OCI-LY3 (cell line): ENCODE results near the gene GNB1.

Experiments
- EZH2phosphoT487 ChIP-seq: fragments of 200-600 bp; shearing (Covaris generic); IDR thresholded peaks from 2 replicates; pipeline ENCODE4 v1.6.1; 2018; ENCODE audit warnings: antibody characterized with exemption, mixed run types, low read depth
- TF ChIP-seq, protein P1 (sequence below): fragments of 200-600, 300-600 bp; sonication (generic); IDR thresholded peaks from 2 replicates; pipeline ENCODE4 v1.5.1; 2014; ENCODE audit warnings: antibody characterized with exemption, low read length, low read depth

DNA sequence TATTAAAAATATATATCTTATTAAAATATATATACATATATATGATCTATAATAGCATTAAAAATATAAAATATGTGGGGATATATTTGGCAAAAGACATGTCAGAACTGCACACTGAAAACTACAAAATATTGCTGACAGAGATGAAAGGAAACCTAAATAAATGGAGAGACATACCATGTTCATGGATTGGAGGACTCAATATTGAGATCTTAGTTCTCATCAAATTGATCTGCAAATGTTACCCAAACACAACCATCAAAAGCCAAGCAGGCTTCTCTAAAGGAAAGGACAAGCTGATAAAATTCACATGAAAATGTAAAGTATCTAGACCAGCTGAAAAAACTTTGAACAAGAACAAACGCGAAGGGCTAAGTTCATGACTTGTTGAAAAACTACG, 119.8 kb downstream of the GNB1 start:
- TF ChIP-seq, protein P1, sequence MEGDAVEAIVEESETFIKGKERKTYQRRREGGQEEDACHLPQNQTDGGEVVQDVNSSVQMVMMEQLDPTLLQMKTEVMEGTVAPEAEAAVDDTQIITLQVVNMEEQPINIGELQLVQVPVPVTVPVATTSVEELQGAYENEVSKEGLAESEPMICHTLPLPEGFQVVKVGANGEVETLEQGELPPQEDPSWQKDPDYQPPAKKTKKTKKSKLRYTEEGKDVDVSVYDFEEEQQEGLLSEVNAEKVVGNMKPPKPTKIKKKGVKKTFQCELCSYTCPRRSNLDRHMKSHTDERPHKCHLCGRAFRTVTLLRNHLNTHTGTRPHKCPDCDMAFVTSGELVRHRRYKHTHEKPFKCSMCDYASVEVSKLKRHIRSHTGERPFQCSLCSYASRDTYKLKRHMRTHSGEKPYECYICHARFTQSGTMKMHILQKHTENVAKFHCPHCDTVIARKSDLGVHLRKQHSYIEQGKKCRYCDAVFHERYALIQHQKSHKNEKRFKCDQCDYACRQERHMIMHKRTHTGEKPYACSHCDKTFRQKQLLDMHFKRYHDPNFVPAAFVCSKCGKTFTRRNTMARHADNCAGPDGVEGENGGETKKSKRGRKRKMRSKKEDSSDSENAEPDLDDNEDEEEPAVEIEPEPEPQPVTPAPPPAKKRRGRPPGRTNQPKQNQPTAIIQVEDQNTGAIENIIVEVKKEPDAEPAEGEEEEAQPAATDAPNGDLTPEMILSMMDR: no peak
- TF ChIP-seq EZH2phosphoT487: no peak
